ENCODE data around the gene CFAP221. TPM values are rescaled to one million over a fixed set of nuclear protein-coding genes. Genes with fewer than 3 reads are reported as not detected.

CFAP221 gene
- total and polyA plus RNA-seq, 2 experiments from 2014 or later: 0.42 to 0.65 TPM

DNA sequence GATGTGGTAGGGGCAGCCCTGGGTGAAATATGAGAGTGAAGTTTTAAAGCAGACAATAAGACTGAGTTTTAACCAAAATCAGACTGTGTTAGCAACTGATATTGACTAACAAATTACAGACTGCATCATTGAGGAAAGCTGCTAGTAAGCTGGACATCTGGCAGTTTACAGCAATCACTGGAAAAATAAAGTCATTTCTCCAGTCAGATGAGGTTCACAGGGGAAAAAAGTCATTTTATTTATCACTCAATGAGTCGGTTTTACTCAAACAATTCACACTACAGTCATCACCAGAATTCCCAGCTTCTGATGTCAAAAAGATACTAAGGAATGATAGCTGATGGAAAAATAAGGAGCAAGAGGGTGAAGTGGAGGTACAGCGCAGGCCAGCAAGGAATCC, 124.3 kb downstream of the CFAP221 start:
- TF ChIP-seq, protein P1, sequence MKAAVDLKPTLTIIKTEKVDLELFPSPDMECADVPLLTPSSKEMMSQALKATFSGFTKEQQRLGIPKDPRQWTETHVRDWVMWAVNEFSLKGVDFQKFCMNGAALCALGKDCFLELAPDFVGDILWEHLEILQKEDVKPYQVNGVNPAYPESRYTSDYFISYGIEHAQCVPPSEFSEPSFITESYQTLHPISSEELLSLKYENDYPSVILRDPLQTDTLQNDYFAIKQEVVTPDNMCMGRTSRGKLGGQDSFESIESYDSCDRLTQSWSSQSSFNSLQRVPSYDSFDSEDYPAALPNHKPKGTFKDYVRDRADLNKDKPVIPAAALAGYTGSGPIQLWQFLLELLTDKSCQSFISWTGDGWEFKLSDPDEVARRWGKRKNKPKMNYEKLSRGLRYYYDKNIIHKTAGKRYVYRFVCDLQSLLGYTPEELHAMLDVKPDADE (IDR thresholded peaks at IDR 0.05): no peak
- no peak for TF ChIP-seq NANOG (IDR thresholded peaks at IDR 0.05; ENCODE audit: borderline replicate concordance)
- TF ChIP-seq ZNF114 (CRISPR knock-in tag; IDR thresholded peaks at IDR 0.05): no peak
- TF ChIP-seq EZH2 (IDR thresholded peaks at IDR 0.05; ENCODE audit: low read depth, unreplicated experiment): no peak
- TF ChIP-seq STAT1 (IDR thresholded peaks at IDR 0.05; ENCODE audit: unreplicated experiment): no peak
- TF ChIP-seq, protein P2, sequence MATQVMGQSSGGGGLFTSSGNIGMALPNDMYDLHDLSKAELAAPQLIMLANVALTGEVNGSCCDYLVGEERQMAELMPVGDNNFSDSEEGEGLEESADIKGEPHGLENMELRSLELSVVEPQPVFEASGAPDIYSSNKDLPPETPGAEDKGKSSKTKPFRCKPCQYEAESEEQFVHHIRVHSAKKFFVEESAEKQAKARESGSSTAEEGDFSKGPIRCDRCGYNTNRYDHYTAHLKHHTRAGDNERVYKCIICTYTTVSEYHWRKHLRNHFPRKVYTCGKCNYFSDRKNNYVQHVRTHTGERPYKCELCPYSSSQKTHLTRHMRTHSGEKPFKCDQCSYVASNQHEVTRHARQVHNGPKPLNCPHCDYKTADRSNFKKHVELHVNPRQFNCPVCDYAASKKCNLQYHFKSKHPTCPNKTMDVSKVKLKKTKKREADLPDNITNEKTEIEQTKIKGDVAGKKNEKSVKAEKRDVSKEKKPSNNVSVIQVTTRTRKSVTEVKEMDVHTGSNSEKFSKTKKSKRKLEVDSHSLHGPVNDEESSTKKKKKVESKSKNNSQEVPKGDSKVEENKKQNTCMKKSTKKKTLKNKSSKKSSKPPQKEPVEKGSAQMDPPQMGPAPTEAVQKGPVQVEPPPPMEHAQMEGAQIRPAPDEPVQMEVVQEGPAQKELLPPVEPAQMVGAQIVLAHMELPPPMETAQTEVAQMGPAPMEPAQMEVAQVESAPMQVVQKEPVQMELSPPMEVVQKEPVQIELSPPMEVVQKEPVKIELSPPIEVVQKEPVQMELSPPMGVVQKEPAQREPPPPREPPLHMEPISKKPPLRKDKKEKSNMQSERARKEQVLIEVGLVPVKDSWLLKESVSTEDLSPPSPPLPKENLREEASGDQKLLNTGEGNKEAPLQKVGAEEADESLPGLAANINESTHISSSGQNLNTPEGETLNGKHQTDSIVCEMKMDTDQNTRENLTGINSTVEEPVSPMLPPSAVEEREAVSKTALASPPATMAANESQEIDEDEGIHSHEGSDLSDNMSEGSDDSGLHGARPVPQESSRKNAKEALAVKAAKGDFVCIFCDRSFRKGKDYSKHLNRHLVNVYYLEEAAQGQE (IDR thresholded peaks at IDR 0.05; ENCODE audit: unreplicated experiment): no peak
- no peak for TF ChIP-seq ZNF462 (CRISPR knock-in tag; IDR thresholded peaks at IDR 0.05)
- no peak for TF ChIP-seq CREB1 (CRISPR knock-in tag; IDR thresholded peaks at IDR 0.05; ENCODE audit: low read depth)
- TF ChIP-seq JUNB (IDR thresholded peaks at IDR 0.05; ENCODE audit: unreplicated experiment): no peak
- Histone ChIP-seq H3K27me3 (ENCODE audit: insufficient read depth) (no peaks in the 10 kb centered on the region), H3K4me1 (ENCODE audit: insufficient read depth) (peaks cover 25% of the 10 kb centered on the region), H3K27ac (ENCODE audit: low read depth) (no peak overlapping the region), H3K4me2 (no peak overlapping the region), H3F3A (replicated peaks; ENCODE audit: low read depth) (no peaks in the 10 kb centered on the region; the same call in 1 of the 2 replicates), H4K20me1 (replicated peaks; ENCODE audit: insufficient read depth) (no peaks in the 10 kb centered on the region), H3K9me2 (ENCODE audit: insufficient read depth) (peaks cover 13% of the 10 kb centered on the region; the same call in 1 of the 2 replicates), H3K4me3 (no peak overlapping the region), H2AFZ (0 out of 2 replicates have a peak overlapping the region, but pooled peaks have one; percentile 38), H3K79me2 (replicated peaks; ENCODE audit: insufficient read depth) (no peaks in the 10 kb centered on the region), H3K36me3 (ENCODE audit: insufficient read depth) (no peaks in the 10 kb centered on the region)
- Mint-ChIP-seq H3K27ac (no peak overlapping the region), H3K36me3 (ENCODE audit: low read depth) (no peaks in the 10 kb centered on the region), H3K27me3 (ENCODE audit: insufficient read depth, low read depth, poor library complexity) (peaks cover 4% of the 10 kb centered on the region), H3K4me3 (no peak overlapping the region), H3K4me1 (peaks cover 19% of the 10 kb centered on the region), H3K9me3 (no peaks in the 10 kb centered on the region)
- ATAC-seq (no peak), DNase-seq (ENCODE audit: low spot score) (no peak)

All from GM23338 (cell line).